Neural cell (in vitro differentiated cells): ENCODE data around the gene TMEM14B.

Experiments
- CTCF ChIP-seq: fragments of 450-650 bp; IDR thresholded peaks from 2 replicates; pipeline ENCODE4 v1.5.1; 2014; ENCODE audit warnings: antibody characterized with exemption, mild to moderate bottlenecking, moderate library complexity; ENCODE audit not compliant: poor library complexity, severe bottlenecking
- EZH2 ChIP-seq: fragments of 200-600, 300-800 bp; shearing (Covaris generic), sonication (generic); IDR thresholded peaks from 2 replicates; pipeline ENCODE4 v1.6.1; 2014; ENCODE audit warnings: antibody characterized with exemption, low read length, borderline replicate concordance, mild to moderate bottlenecking; ENCODE audit not compliant: insufficient read depth, poor library complexity, severe bottlenecking
- MXI1 ChIP-seq: fragments of 450-650 bp; conservative IDR thresholded peaks from 2 replicates; pipeline ENCODE4 v1.6.1; 2014; ENCODE audit warnings: antibody characterized with exemption, mild to moderate bottlenecking; ENCODE audit not compliant: poor library complexity, severe bottlenecking
- SMC3 ChIP-seq: fragments of 450-650 bp; conservative IDR thresholded peaks from 2 replicates; pipeline ENCODE4 v1.6.1; 2014; ENCODE audit warnings: antibody characterized with exemption, mild to moderate bottlenecking, moderate library complexity; ENCODE audit not compliant: poor library complexity
- TAF1 ChIP-seq: IDR thresholded peaks from 2 replicates; pipeline ENCODE4 v1.6.1; 2012; ENCODE audit warnings: low read depth

- TF ChIP-seq CTCF (no peak), EZH2 (no peak), TAF1 (no peak), SMC3 (no peak), MXI1 (no peak)
Measured at GRCh38 chr6:10749734-10750133, 2.1 kb downstream of the TMEM14B start.
